ENCODE measurements around the gene FBRSL1. TPM values are rescaled to one million over a fixed set of nuclear protein-coding genes. Genes with fewer than 3 reads are reported as not detected.

Gene FBRSL1
- polyA plus RNA-seq, 1 donor: 57.1 TPM

- H3K27me3 ChIP-seq (ENCODE audit: control insufficient read depth, insufficient read depth, low read length): no peaks in the 10 kb centered on the region
- peaks cover 9% of the 10 kb centered on the region for H3K9me3 ChIP-seq (ENCODE audit: control insufficient read depth, low read depth, low read length)
- peaks cover 14% of the 10 kb centered on the region for H3K36me3 ChIP-seq (ENCODE audit: control insufficient read depth, insufficient read depth, low read length)
- peaks cover 47% of the 10 kb centered on the region for H3K4me1 ChIP-seq (ENCODE audit: control insufficient read depth, insufficient read depth, low read length)
- WGBS (ENCODE audit: insufficient coverage, low lambda C conversion rate): no CpG with 5 or more reads among the region's 10 CpGs
- H3K4me3 ChIP-seq (ENCODE audit: low read length): no peak overlapping the region
- DNase-seq: no peak
- peak overlapping the region; percentile 50 for H3K27ac ChIP-seq (ENCODE audit: low read length)
These were observed 15.9 kb downstream of the FBRSL1 start for GRCh38 chr12:132505852-132506219.

DNA sequence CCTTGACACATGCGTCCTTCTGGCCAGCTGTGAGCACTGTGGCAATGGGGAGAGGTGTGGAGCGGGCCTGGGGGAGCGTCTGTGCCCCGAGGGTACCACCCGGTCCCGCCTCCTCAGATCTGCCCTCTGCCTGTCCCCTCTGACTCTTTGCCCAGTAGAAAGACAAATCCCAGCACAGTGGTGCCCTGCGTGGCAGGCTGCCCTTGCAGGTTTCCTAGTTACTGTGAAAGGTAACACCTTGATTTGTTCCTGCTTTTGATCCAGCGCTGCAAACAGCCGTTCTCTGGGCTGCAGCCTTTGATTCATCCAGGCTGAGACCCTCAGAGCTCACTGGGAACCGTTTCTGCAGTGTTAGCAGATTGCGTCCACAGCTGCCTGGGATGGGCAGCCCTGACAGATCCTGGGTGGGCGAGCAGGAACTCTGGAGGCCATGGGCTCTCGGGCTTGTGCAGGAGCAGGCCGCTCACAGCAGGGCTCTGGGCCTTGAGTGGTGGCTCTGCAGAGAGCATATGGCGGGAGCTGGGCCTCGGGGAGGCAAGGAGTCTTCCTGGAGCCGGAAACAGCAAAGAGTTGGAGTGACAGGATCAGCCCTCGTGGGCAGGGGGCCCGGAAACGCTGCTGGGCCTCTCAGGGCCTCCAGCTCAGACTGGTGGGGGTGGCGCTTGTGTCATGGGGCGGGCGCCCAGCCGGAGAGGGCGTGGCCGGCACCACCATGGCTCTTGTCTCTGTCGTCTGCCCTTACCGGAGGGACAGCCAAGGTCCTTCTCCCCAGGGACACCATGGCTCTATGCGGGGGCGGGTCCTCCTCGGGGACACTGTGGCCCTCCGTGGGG lies 16.6 kb downstream of the FBRSL1 start:
- peak; percentile 87 to 90 for DNase-seq
- peak overlapping the region; percentile 11 for H3K4me3 ChIP-seq (ENCODE audit: low read length)
- no peaks in the 10 kb centered on the region for H3K27me3 ChIP-seq (ENCODE audit: control insufficient read depth, insufficient read depth, low read length)
- H3K36me3 ChIP-seq (ENCODE audit: control insufficient read depth, insufficient read depth, low read length): peaks cover 16% of the 10 kb centered on the region
- peaks cover 45% of the 10 kb centered on the region for H3K4me1 ChIP-seq (ENCODE audit: control insufficient read depth, insufficient read depth, low read length)
- no CpG with 5 or more reads among the region's 32 CpGs for WGBS (ENCODE audit: insufficient coverage, low lambda C conversion rate)
- H3K9me3 ChIP-seq (ENCODE audit: control insufficient read depth, low read depth, low read length): peaks cover 9% of the 10 kb centered on the region
- peak overlapping the region; percentile 50 for H3K27ac ChIP-seq (ENCODE audit: low read length)

GRCh38 chr12:132507161-132507538 lies 17.2 kb downstream of the FBRSL1 start:
- H3K4me1 ChIP-seq (ENCODE audit: control insufficient read depth, insufficient read depth, low read length): peaks cover 43% of the 10 kb centered on the region
- peaks cover 19% of the 10 kb centered on the region for H3K36me3 ChIP-seq (ENCODE audit: control insufficient read depth, insufficient read depth, low read length)
- no peaks in the 10 kb centered on the region for H3K27me3 ChIP-seq (ENCODE audit: control insufficient read depth, insufficient read depth, low read length)
- no CpG with 5 or more reads among the region's 15 CpGs for WGBS (ENCODE audit: insufficient coverage, low lambda C conversion rate)
- no peak for DNase-seq
- H3K9me3 ChIP-seq (ENCODE audit: control insufficient read depth, low read depth, low read length): peaks cover 9% of the 10 kb centered on the region
- peak overlapping the region; percentile 50 for H3K27ac ChIP-seq (ENCODE audit: low read length)
- H3K4me3 ChIP-seq (ENCODE audit: low read length): peak overlapping the region; percentile 11

DNA sequence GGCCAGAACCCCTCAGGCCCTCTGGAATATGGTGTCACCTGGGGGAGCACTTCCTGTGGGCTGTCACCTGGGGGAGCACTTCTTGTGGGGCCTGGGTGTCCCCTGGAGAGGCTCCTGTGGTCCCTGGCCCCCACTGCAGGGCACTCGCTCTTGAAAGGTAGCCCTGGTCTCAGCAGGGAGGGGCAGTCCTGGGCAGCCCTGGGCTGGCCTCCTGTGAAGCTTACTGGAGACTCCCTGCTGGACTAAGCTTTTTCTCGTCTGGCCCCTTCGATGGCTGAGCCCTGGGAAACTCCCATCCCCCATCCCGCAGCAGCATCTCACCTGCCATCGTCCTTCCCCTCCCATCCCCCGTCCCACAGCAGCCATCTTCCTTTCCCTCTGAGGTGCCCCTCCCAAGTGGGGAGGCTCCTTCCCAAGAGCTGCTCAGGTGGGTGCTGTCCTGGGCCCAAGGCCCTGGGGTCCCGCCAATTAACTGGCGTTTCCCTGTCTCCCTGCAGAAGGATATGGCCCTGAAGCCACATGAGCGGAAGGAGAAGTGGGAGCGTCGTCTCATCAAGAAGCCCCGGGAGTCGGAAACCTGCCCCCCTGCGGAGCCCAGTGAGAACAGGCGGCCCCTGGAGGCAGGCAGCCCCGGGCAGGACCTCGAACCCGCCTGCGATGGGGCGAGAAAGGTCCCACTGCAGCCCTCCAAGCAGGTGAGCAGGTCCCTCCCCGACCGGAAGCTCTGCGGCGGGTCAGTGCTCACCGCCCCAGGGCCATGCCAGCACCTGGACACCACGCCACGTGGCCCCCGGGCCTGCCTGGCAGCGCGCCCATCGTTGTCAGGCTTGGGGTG lies 17.9 kb downstream of the FBRSL1 start:
- peaks cover 40% of the 10 kb centered on the region for H3K4me1 ChIP-seq (ENCODE audit: control insufficient read depth, insufficient read depth, low read length)
- WGBS (ENCODE audit: insufficient coverage, low lambda C conversion rate): no CpG with 5 or more reads among the region's 31 CpGs
- H3K27me3 ChIP-seq (ENCODE audit: control insufficient read depth, insufficient read depth, low read length): no peaks in the 10 kb centered on the region
- peaks cover 19% of the 10 kb centered on the region for H3K36me3 ChIP-seq (ENCODE audit: control insufficient read depth, insufficient read depth, low read length)
- DNase-seq: no peak
- peaks cover 9% of the 10 kb centered on the region for H3K9me3 ChIP-seq (ENCODE audit: control insufficient read depth, low read depth, low read length)
- H3K4me3 ChIP-seq (ENCODE audit: low read length): no peak overlapping the region
- no peak overlapping the region for H3K27ac ChIP-seq (ENCODE audit: low read length)

DNA sequence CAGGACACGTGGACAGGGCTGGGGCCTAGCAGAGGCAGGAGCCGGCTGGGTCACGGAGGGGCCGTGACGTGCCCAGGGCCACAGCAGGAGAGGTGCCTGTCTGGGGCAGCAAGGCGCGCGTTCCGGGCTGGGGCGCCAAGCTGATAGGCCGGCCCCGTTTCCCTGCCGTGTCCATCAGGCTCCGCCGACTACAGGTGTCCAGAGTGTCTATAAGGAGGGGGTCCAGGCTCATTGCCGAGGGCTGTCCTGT lies 18.5 kb downstream of the FBRSL1 start:
- Histone ChIP-seq H3K27me3 (ENCODE audit: control insufficient read depth, insufficient read depth, low read length) (no peaks in the 10 kb centered on the region), H3K9me3 (ENCODE audit: control insufficient read depth, low read depth, low read length) (peaks cover 9% of the 10 kb centered on the region), H3K4me3 (ENCODE audit: low read length) (no peak overlapping the region), H3K36me3 (ENCODE audit: control insufficient read depth, insufficient read depth, low read length) (peaks cover 19% of the 10 kb centered on the region), H3K4me1 (ENCODE audit: control insufficient read depth, insufficient read depth, low read length) (peaks cover 36% of the 10 kb centered on the region), H3K27ac (ENCODE audit: low read length) (no peak overlapping the region)
- WGBS (ENCODE audit: insufficient coverage, low lambda C conversion rate): no CpG with 5 or more reads among the region's 16 CpGs
- no peak for DNase-seq

DNA sequence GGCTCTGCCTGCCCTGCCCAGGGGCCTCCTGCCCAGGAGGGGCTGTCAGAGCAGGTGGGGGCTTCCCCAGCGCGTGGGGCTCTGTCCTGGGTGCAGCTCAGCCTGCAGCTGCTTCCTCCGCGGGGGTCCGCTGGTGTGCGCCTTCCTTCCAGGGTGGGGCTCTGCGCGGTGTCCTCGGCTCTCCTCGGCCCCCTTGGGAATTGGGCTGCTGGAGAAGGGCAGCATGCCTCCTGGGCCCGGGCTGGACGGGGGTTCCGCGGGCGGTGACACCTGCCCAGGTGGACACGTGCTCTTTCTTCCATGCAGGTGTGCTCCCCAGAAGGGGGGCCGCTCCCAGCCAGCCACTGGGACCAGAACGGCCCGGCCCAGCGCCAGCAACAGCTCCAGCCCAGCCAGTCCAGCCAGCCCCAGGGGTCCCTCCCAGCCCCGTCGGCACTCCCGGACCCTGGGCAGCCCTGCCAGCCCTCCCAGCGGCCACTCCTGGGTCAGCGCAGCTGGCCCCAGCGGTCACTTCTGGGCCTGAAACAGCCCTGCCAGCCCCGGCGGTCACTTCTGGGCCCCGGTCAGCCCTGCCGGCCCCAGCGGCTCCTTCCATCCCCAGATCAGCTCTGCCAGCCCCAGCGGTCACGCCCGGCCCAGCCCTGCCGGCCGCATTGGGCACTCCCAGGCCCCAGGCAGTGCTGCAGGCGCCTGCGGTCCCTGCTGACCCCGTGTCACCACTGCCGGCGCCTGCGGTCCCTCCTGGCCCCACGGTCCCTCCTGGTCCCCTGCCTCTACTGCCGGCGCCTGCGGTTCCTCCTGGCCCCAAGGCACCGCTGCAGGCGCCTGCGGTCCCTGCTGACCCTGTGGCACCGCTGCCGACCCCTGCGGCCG lies 19.1 kb downstream of the FBRSL1 start:
- Histone ChIP-seq H3K27ac (ENCODE audit: low read length) (no peak overlapping the region), H3K4me1 (ENCODE audit: control insufficient read depth, insufficient read depth, low read length) (peaks cover 29% of the 10 kb centered on the region), H3K36me3 (ENCODE audit: control insufficient read depth, insufficient read depth, low read length) (peaks cover 19% of the 10 kb centered on the region), H3K9me3 (ENCODE audit: control insufficient read depth, low read depth, low read length) (peaks cover 9% of the 10 kb centered on the region), H3K27me3 (ENCODE audit: control insufficient read depth, insufficient read depth, low read length) (no peaks in the 10 kb centered on the region), H3K4me3 (ENCODE audit: low read length) (no peak overlapping the region)
- WGBS (ENCODE audit: insufficient coverage, low lambda C conversion rate): no CpG with 5 or more reads among the region's 53 CpGs
- DNase-seq: no peak

DNA sequence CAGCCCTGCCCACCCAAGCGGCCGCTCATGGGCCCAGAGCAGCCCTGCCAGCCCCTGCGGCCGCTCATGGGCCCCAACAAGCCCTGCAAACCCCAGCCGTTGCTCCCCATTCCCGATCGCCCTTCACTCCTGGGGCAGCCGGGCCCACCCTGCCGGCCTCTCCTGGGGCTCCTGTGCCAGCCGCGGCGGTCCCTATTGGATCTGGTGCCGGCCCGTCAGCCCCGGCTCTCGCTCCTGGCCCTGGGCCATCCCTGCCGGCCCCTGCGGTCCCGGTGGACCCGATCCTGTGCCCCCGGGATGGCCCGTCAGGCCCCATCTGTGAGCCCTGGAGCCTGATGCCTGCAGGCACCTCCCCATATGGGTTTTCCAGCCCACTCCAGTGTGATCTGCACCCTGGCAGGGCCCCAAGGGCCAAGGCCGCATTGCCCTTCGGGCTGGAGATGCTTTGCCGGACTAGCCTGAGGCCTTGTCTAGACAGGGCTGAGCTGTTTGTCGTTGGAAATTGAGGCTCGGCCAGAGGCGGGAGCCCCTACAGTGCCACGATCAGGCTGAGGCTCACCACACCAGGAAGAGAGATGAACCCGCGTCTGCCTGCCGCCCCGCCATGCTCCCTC lies 20.3 kb downstream of the FBRSL1 start:
- peaks cover 19% of the 10 kb centered on the region for H3K36me3 ChIP-seq (ENCODE audit: control insufficient read depth, insufficient read depth, low read length)
- no peak for DNase-seq
- H3K27me3 ChIP-seq (ENCODE audit: control insufficient read depth, insufficient read depth, low read length): no peaks in the 10 kb centered on the region
- no CpG with 5 or more reads among the region's 33 CpGs for WGBS (ENCODE audit: insufficient coverage, low lambda C conversion rate)
- H3K9me3 ChIP-seq (ENCODE audit: control insufficient read depth, low read depth, low read length): peaks cover 9% of the 10 kb centered on the region
- H3K4me1 ChIP-seq (ENCODE audit: control insufficient read depth, insufficient read depth, low read length): peaks cover 23% of the 10 kb centered on the region
- no peak overlapping the region for H3K27ac ChIP-seq (ENCODE audit: low read length)
- H3K4me3 ChIP-seq (ENCODE audit: low read length): no peak overlapping the region

GRCh38 chr12:132510746-132511477 lies 21.0 kb downstream of the FBRSL1 start:
- DNase-seq: no peak

DNA sequence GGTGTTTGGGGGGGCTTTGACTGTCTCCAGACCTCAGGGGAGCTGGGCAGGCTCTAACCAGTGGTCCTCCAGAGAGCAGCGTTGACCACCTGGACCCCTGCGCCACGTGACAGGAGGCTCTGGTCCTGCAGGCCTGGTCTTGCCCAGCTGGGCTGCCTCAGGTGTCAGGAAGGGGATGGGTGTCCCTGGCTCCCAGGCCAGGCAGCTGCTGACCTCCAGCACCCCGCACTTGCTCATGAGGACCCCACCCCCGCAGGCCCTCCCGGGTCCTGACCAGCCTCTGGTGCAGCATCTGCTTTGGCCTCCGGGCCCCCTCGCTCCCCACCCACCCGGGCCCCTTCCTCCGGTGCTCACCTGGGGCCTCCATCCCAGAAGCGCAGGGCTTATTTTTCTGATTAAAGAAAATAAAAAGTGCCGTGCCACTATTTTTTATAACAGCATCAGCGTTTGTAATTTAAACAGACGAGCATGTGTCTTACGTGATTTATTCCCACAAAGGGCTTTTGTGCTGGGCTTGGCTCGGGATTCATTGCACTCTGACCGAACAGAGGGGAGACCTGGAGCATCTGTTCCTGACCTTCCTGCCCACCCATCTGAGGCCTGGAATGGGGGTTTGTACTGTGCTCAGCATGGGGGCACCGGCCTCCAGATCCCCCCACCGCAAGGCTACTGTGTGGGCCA lies 21.7 kb downstream of the FBRSL1 start:
- H3K9me3 ChIP-seq (ENCODE audit: control insufficient read depth, low read depth, low read length): peaks cover 9% of the 10 kb centered on the region
- no peak overlapping the region for H3K4me3 ChIP-seq (ENCODE audit: low read length)
- no peak overlapping the region for H3K27ac ChIP-seq (ENCODE audit: low read length)
- no peak for DNase-seq
- peaks cover 11% of the 10 kb centered on the region for H3K4me1 ChIP-seq (ENCODE audit: control insufficient read depth, insufficient read depth, low read length)
- H3K36me3 ChIP-seq (ENCODE audit: control insufficient read depth, insufficient read depth, low read length): peaks cover 19% of the 10 kb centered on the region
- H3K27me3 ChIP-seq (ENCODE audit: control insufficient read depth, insufficient read depth, low read length): no peaks in the 10 kb centered on the region
- 74% methylated on average over 4 of the region's 19 CpGs for WGBS (ENCODE audit: insufficient coverage, low lambda C conversion rate)

More at GRCh38 chr12:132510746-132511477, 21.0 kb downstream of the FBRSL1 start:
- Histone ChIP-seq H3K27ac (ENCODE audit: low read length) (no peak overlapping the region), H3K9me3 (ENCODE audit: control insufficient read depth, low read depth, low read length) (peaks cover 9% of the 10 kb centered on the region), H3K4me3 (ENCODE audit: low read length) (no peak overlapping the region), H3K36me3 (ENCODE audit: control insufficient read depth, insufficient read depth, low read length) (peaks cover 19% of the 10 kb centered on the region), H3K27me3 (ENCODE audit: control insufficient read depth, insufficient read depth, low read length) (no peaks in the 10 kb centered on the region), H3K4me1 (ENCODE audit: control insufficient read depth, insufficient read depth, low read length) (peaks cover 16% of the 10 kb centered on the region)
- WGBS (ENCODE audit: insufficient coverage, low lambda C conversion rate): no CpG with 5 or more reads among the region's 25 CpGs
